GM23338 (cell line): ENCODE results near the gene CES5A. TPM values are rescaled to one million over a fixed set of nuclear protein-coding genes. Genes with fewer than 3 reads are reported as not detected.
"Not testable (repeated sequence)": the region's sequence is repeated elsewhere in the genome, so short reads cannot be mapped to it uniquely, and the experiment has no call there.

Source experiments
- ATAC-seq: fragments of 200-7000 bp; cut with Tn5 transposase; 3 replicates; pipeline ENCODE4 v1.9.1; 2020
- DNase-seq: peaks from one replicate; pipeline ENCODE4 v3.0.0-alpha.2; 2015; ENCODE audit warnings: low spot score
- H2AFZ ChIP-seq: fragments of 200-600 bp; sonication (generic); 2 replicates; pipeline ENCODE4 v1.8.0; 2016; ENCODE audit warnings: antibody characterized with exemption, mild to moderate bottlenecking, moderate library complexity
- H3F3A ChIP-seq: fragments of 200-600 bp; sonication (generic); replicated peaks from 2 replicates; pipeline ENCODE4 v1.8.0; 2017; ENCODE audit warnings: antibody characterized with exemption, mixed run types, low read depth
- H3K27ac ChIP-seq: fragments of 200-600 bp; sonication (generic); 2 replicates; pipeline ENCODE4 v1.6.1; 2016; ENCODE audit warnings: low read depth
- H3K27me3 ChIP-seq: fragments of 200-600 bp; sonication (generic); 2 replicates; pipeline ENCODE4 v1.8.0; 2016; ENCODE audit warnings: mild to moderate bottlenecking, mixed run types, moderate library complexity; ENCODE audit not compliant: insufficient read depth
- H3K36me3 ChIP-seq: fragments of 200-600 bp; sonication (generic); 2 replicates; pipeline ENCODE4 v1.8.0; 2016; ENCODE audit warnings: mild to moderate bottlenecking; ENCODE audit not compliant: insufficient read depth
- H3K4me1 ChIP-seq: fragments of 200-600 bp; sonication (generic); 2 replicates; pipeline ENCODE4 v1.8.0; 2016; ENCODE audit warnings: mild to moderate bottlenecking, moderate library complexity; ENCODE audit not compliant: insufficient read depth
- H3K4me2 ChIP-seq: fragments of 200-600 bp; sonication (generic); 2 replicates; pipeline ENCODE4 v1.7.1; 2017; ENCODE audit warnings: mixed run types
- H3K4me3 ChIP-seq: fragments of 200-600 bp; sonication (generic); 2 replicates; pipeline ENCODE4 v1.6.1; 2016; ENCODE audit warnings: mixed run types
- H3K79me2 ChIP-seq: fragments of 200-600 bp; sonication (generic); replicated peaks from 2 replicates; pipeline ENCODE4 v1.8.0; 2017; ENCODE audit warnings: mild to moderate bottlenecking; ENCODE audit not compliant: insufficient read depth
- H3K9me2 ChIP-seq: fragments of 200-600 bp; sonication (generic); 2 replicates; pipeline ENCODE4 v1.8.0; 2017; ENCODE audit not compliant: insufficient read depth
- H4K20me1 ChIP-seq: fragments of 200-600 bp; sonication (generic); replicated peaks from 2 replicates; pipeline ENCODE4 v1.8.0; 2017; ENCODE audit warnings: mild to moderate bottlenecking; ENCODE audit not compliant: insufficient read depth
- H3K27ac Mint-ChIP-seq: 2 replicates; pipeline ENCODE4 v1.8.0; 2020; ENCODE audit warnings: inconsistent platforms, mild to moderate bottlenecking, moderate library complexity, mixed read lengths
- H3K27me3 Mint-ChIP-seq: 3 replicates; pipeline ENCODE4 v1.8.0; 2022; ENCODE audit warnings: low read depth, mild to moderate bottlenecking, moderate library complexity, mixed read lengths, inconsistent platforms; ENCODE audit not compliant: insufficient read depth, poor library complexity
- H3K36me3 Mint-ChIP-seq: 3 replicates; pipeline ENCODE4 v1.8.0; 2021; ENCODE audit warnings: low read depth, mild to moderate bottlenecking, inconsistent platforms, moderate library complexity, mixed read lengths
- H3K4me1 Mint-ChIP-seq: 3 replicates; pipeline ENCODE4 v1.8.0; 2020; ENCODE audit warnings: mild to moderate bottlenecking, inconsistent platforms, mixed read lengths
- H3K4me3 Mint-ChIP-seq: 3 replicates; pipeline ENCODE4 v1.8.0; 2021; ENCODE audit warnings: moderate library complexity, mild to moderate bottlenecking, inconsistent platforms, mixed read lengths
- H3K9me3 Mint-ChIP-seq: 3 replicates; pipeline ENCODE4 v1.8.0; 2020; ENCODE audit warnings: moderate library complexity, mild to moderate bottlenecking, inconsistent platforms, mixed read lengths
- CREB1 ChIP-seq: fragments of 250-450 bp; sonication (Bioruptor Pico); IDR thresholded peaks from 2 replicates; pipeline ENCODE4 v1.5.0; 2020; ENCODE audit warnings: low read depth, mild to moderate bottlenecking, moderate library complexity
- CTCF ChIP-seq, 2 experiments: fragments of 200-600 bp in 1 of 2; sonication (generic) in 1 of 2; conservative IDR thresholded peaks; 2 replicates each; pipeline versions ENCODE4 v1.5.1 to v1.6.1; 2016 to 2017; ENCODE audit warnings: antibody characterized with exemption in 2 of 2, low read depth in 2 of 2, mild to moderate bottlenecking in 2 of 2, moderate library complexity in 1 of 2
- EZH2phosphoT487 ChIP-seq: fragments of 200-600 bp; sonication (generic); IDR thresholded peaks from one replicate; pipeline ENCODE4 v1.8.1; 2018; ENCODE audit warnings: antibody characterized with exemption; ENCODE audit not compliant: unreplicated experiment
- JUNB ChIP-seq: IDR thresholded peaks from one replicate; pipeline ENCODE4 v1.6.1; 2016; ENCODE audit warnings: antibody characterized with exemption; ENCODE audit not compliant: unreplicated experiment
- NANOG ChIP-seq: IDR thresholded peaks from 2 replicates; pipeline ENCODE4 v1.6.1; 2016; ENCODE audit warnings: antibody characterized with exemption, borderline replicate concordance
- POLR2AphosphoS5 ChIP-seq: IDR thresholded peaks from 2 replicates; pipeline ENCODE4 v1.6.1; 2016; ENCODE audit warnings: antibody characterized with exemption, low read depth
- REST ChIP-seq: IDR thresholded peaks from one replicate; pipeline ENCODE4 v1.6.1; 2018; ENCODE audit warnings: antibody characterized with exemption; ENCODE audit not compliant: unreplicated experiment
- STAT1 ChIP-seq: IDR thresholded peaks from one replicate; pipeline ENCODE4 v1.6.1; 2016; ENCODE audit warnings: antibody characterized with exemption; ENCODE audit not compliant: unreplicated experiment
- ZNF114 ChIP-seq: fragments of 250-450 bp; sonication (Bioruptor Pico); IDR thresholded peaks from 2 replicates; pipeline ENCODE4 v1.5.0; 2020; ENCODE audit warnings: mild to moderate bottlenecking, moderate library complexity
- ZNF331 ChIP-seq: fragments of 250-450 bp; sonication (Bioruptor Pico); IDR thresholded peaks from 2 replicates; pipeline ENCODE4 v1.5.0; 2020; ENCODE audit warnings: low read depth, mild to moderate bottlenecking, moderate library complexity
- polyA plus RNA-seq: library from polyadenylated mRNA; unstranded; fragments of >200 nt; fragmentation: Nextera tagmentation; extraction: Ambion mirVana; gene quantifications from 2 replicates; pipeline ENCODE4 v1.2.1, GENCODE V29; 2016
- total RNA-seq: library from RNA; depleted of rRNA; stranded (reverse); fragments of >200 nt; shearing (Covaris generic); gene quantifications from 2 replicates; pipeline ENCODE4 v1.2.3, GENCODE V29; 2014

CES5A gene
- total and polyA plus RNA-seq, 2 experiments from 2014 or later: not detected

- H3K79me2 ChIP-seq: no peaks in the 10 kb centered on the region
- no peak overlapping the region for H3K27ac Mint-ChIP-seq
- H3K36me3 ChIP-seq: no peaks in the 10 kb centered on the region
- TF ChIP-seq POLR2AphosphoS5: no peak
- TF ChIP-seq CREB1 (CRISPR knock-in tag): no peak
- no peak for TF ChIP-seq JUNB
- no peak for TF ChIP-seq EZH2phosphoT487
- TF ChIP-seq ZNF331 (CRISPR knock-in tag): no peak
- TF ChIP-seq CTCF (conservative IDR thresholded peaks at IDR 0.05; ENCODE audit: low read depth in 2 of 2): no peak
- TF ChIP-seq REST: no peak
- TF ChIP-seq STAT1: no peak
- no peak for TF ChIP-seq NANOG
- TF ChIP-seq ZNF114: no peak
- no peak overlapping the region for H3K27ac ChIP-seq
- H3K4me3 Mint-ChIP-seq: no peak overlapping the region
- no peaks in the 10 kb centered on the region for H3K9me3 Mint-ChIP-seq
- no peaks in the 10 kb centered on the region for H3K36me3 Mint-ChIP-seq
- no peaks in the 10 kb centered on the region for H3K27me3 ChIP-seq
- H3K27me3 Mint-ChIP-seq: peaks cover 5% of the 10 kb centered on the region
- DNase-seq (no peak), ATAC-seq (no peak)
- 0 out of 2 replicates have a peak, but pooled peaks cover 4% of the 10 kb centered on the region for H3K4me1 ChIP-seq
- H3F3A ChIP-seq: no peaks in the 10 kb centered on the region
- H3K9me2 ChIP-seq: no peaks in the 10 kb centered on the region
- no peak overlapping the region for H2AFZ ChIP-seq
- H3K4me3 ChIP-seq: no peak overlapping the region
- no peak overlapping the region for H3K4me2 ChIP-seq
- H4K20me1 ChIP-seq: no peaks in the 10 kb centered on the region
- no peaks in the 10 kb centered on the region for H3K4me1 Mint-ChIP-seq
These were observed 13.9 kb downstream of the CES5A start for GRCh38 chr16:55861288-55861687.

- not testable (repeated sequence) for DNase-seq, H3K79me2 ChIP-seq, H3K9me3 Mint-ChIP-seq, H3F3A ChIP-seq, H3K4me3 ChIP-seq, H3K4me1 Mint-ChIP-seq, H3K4me1 ChIP-seq, H3K27me3 Mint-ChIP-seq, H3K27ac ChIP-seq, H3K9me2 ChIP-seq, H3K27me3 ChIP-seq, H3K27ac Mint-ChIP-seq, H2AFZ ChIP-seq, H3K36me3 ChIP-seq, ATAC-seq, H3K36me3 Mint-ChIP-seq, H3K4me2 ChIP-seq, H4K20me1 ChIP-seq, H3K4me3 Mint-ChIP-seq
These were observed 17.5 kb downstream of the CES5A start for GRCh38 chr16:55857650-55858049.
